IMR-90 (cell line): ENCODE data around the gene CACNB2. TPM values are rescaled to one million over a fixed set of nuclear protein-coding genes. Genes with fewer than 3 reads are reported as not detected.

Experiments used
- ATAC-seq: fragments of 200-7000 bp; cut with Tn5 transposase; 2 replicates; pipeline ENCODE4 v1.9.1; 2020; ENCODE audit warnings: low read depth, mild to moderate bottlenecking, moderate library complexity
- BruUV-seq: library from RNA; stranded (reverse); fragments of 400-500 nt; replicated peaks from 2 replicates; lab custom pipeline; 2021; lab: Mats Ljungman, UMichigan
- CTCF ChIA-PET: fragments of 300-600 bp; formaldehyde crosslinking; extraction: SDS; loops from one replicate; lab custom pipeline; 2021; ENCODE audit warnings: antibody characterized with exemption; lab: Yijun Ruan, JAX
- POLR2A ChIA-PET: fragments of 300-600 bp; sonication (Branson Sonifier 250); formaldehyde crosslinking; loops from one replicate; lab custom pipeline; 2022; ENCODE audit warnings: antibody characterized with exemption; ENCODE audit not compliant: unreplicated experiment; lab: Charles Lee
- DNase-seq: peaks from one replicate; pipeline ENCODE4 v3.0.0; 2013
- H2AFZ ChIP-seq: replicated peaks from 2 replicates; pipeline ENCODE3; 2013; ENCODE audit warnings: low read length, mild to moderate bottlenecking; ENCODE audit not compliant: poor library complexity
- H2AK5ac ChIP-seq: 2 replicates; pipeline ENCODE4 v1.6.1; 2013; ENCODE audit warnings: low read depth, low read length, inconsistent platforms
- H2AK9ac ChIP-seq: replicated peaks from 2 replicates; pipeline ENCODE3; 2013; ENCODE audit warnings: mild to moderate bottlenecking, low read depth, low read length, moderate library complexity; ENCODE audit not compliant: poor library complexity
- H2BK120ac ChIP-seq: 2 replicates; pipeline ENCODE4 v1.6.1; 2013; ENCODE audit warnings: low read depth, low read length, inconsistent platforms
- H2BK15ac ChIP-seq: 3 replicates; pipeline ENCODE4 v1.6.1; 2013; ENCODE audit warnings: low read depth, low read length, inconsistent platforms
- H2BK20ac ChIP-seq: 2 replicates; pipeline ENCODE4 v1.6.1; 2013; ENCODE audit warnings: low read depth, mild to moderate bottlenecking, inconsistent platforms, low read length, moderate library complexity
- H2BK5ac ChIP-seq: 2 replicates; pipeline ENCODE4 v1.6.1; 2013; ENCODE audit warnings: mild to moderate bottlenecking, low read depth, low read length, inconsistent platforms; ENCODE audit not compliant: poor library complexity, severe bottlenecking
- H3K14ac ChIP-seq: replicated peaks from 2 replicates; pipeline ENCODE4 v1.6.1; 2013; ENCODE audit warnings: low read depth, low read length, inconsistent platforms
- H3K18ac ChIP-seq: 2 replicates; pipeline ENCODE4 v1.6.1; 2013; ENCODE audit warnings: low read depth, low read length, control low read depth
- H3K23ac ChIP-seq: 2 replicates; pipeline ENCODE4 v1.6.1; 2013; ENCODE audit warnings: low read depth, low read length, inconsistent platforms
- H3K27ac ChIP-seq: 2 replicates; pipeline ENCODE4 v1.5.1; 2013; ENCODE audit warnings: mild to moderate bottlenecking, control low read depth, low read length; ENCODE audit not compliant: insufficient read depth
- H3K27me3 ChIP-seq: 2 replicates; pipeline ENCODE4 v1.6.1; 2013; ENCODE audit warnings: low read length; ENCODE audit not compliant: control insufficient read depth, insufficient read depth
- H3K36me3 ChIP-seq: 2 replicates; pipeline ENCODE4 v1.6.1; 2013; ENCODE audit warnings: low read length, mixed read lengths; ENCODE audit not compliant: control insufficient read depth, insufficient read depth
- H3K4ac ChIP-seq: 2 replicates; pipeline ENCODE4 v1.6.1; 2013; ENCODE audit warnings: low read depth, low read length, inconsistent platforms
- H3K4me1 ChIP-seq: 2 replicates; pipeline ENCODE4 v1.6.1; 2013; ENCODE audit warnings: low read length, mixed read lengths; ENCODE audit not compliant: control insufficient read depth, insufficient read depth
- H3K4me2 ChIP-seq: 2 replicates; pipeline ENCODE4 v1.6.1; 2013; ENCODE audit warnings: low read depth, mild to moderate bottlenecking, control low read depth, low read length, moderate library complexity
- H3K4me3 ChIP-seq: 2 replicates; pipeline ENCODE4 v1.5.1; 2013; ENCODE audit warnings: low read depth, mild to moderate bottlenecking, control low read depth, low read length, moderate library complexity; ENCODE audit not compliant: insufficient read depth
- H3K56ac ChIP-seq: 2 replicates; pipeline ENCODE4 v1.6.1; 2013; ENCODE audit warnings: low read length, inconsistent platforms; ENCODE audit not compliant: insufficient read depth; ENCODE audit errors: extremely low read depth
- H3K79me1 ChIP-seq, 2 experiments: 2 replicates each; pipeline ENCODE4 v1.6.1; 2013; ENCODE audit warnings: low read length in 2 of 2, inconsistent platforms in 1 of 2, low read depth in 1 of 2
- H3K9ac ChIP-seq: 2 replicates; pipeline ENCODE4 v1.6.1; 2013; ENCODE audit warnings: low read depth, low read length, control low read depth
- H3K9me1 ChIP-seq: 2 replicates; pipeline ENCODE4 v1.6.1; 2013; ENCODE audit warnings: low read length, inconsistent platforms; ENCODE audit not compliant: insufficient read depth
- H3K9me3 ChIP-seq: 2 replicates; pipeline ENCODE4 v1.6.1; 2013; ENCODE audit warnings: low read length; ENCODE audit not compliant: control insufficient read depth, insufficient read depth
- H4K20me1 ChIP-seq: 2 replicates; pipeline ENCODE4 v1.6.1; 2013; ENCODE audit warnings: low read length, inconsistent platforms; ENCODE audit not compliant: insufficient read depth
- H4K5ac ChIP-seq: 2 replicates; pipeline ENCODE4 v1.6.1; 2013; ENCODE audit warnings: mild to moderate bottlenecking, low read depth, low read length, control low read depth
- H4K8ac ChIP-seq, 2 experiments: 2 replicates each; pipeline ENCODE4 v1.6.1; 2013; ENCODE audit warnings: low read depth in 2 of 2, low read length in 2 of 2, control low read depth in 1 of 2, inconsistent platforms in 1 of 2
- H4K91ac ChIP-seq: 2 replicates; pipeline ENCODE4 v1.6.1; 2013; ENCODE audit warnings: low read depth, low read length, inconsistent platforms; ENCODE audit not compliant: insufficient read depth
- BHLHE40 ChIP-seq: fragments of 150-350 bp; IDR thresholded peaks from 2 replicates; pipeline ENCODE4 v1.6.1; 2016; ENCODE audit warnings: mild to moderate bottlenecking, low read depth, low read length
- CEBPB ChIP-seq: IDR thresholded peaks from 2 replicates; pipeline ENCODE4 v1.6.1; 2012; ENCODE audit warnings: low read depth, low read length, improper control_type of control experiment
- CHD1 ChIP-seq: IDR thresholded peaks from 2 replicates; pipeline ENCODE4 v1.6.1; 2012; ENCODE audit warnings: low read depth, low read length, improper control_type of control experiment
- FOS ChIP-seq: fragments of 150-350 bp; IDR thresholded peaks from 2 replicates; pipeline ENCODE4 v1.6.1; 2016; ENCODE audit warnings: low read depth, low read length
- MAFK ChIP-seq: IDR thresholded peaks from 2 replicates; pipeline ENCODE4 v1.6.1; 2012; ENCODE audit warnings: low read depth, low read length, improper control_type of control experiment
- MXI1 ChIP-seq: IDR thresholded peaks from 2 replicates; pipeline ENCODE4 v1.6.1; 2012; ENCODE audit warnings: low read depth, mild to moderate bottlenecking, low read length, moderate library complexity, borderline replicate concordance
- NFE2L2 ChIP-seq: fragments of 150-350 bp; IDR thresholded peaks from 2 replicates; pipeline ENCODE4 v1.6.1; 2016; ENCODE audit warnings: low read depth, mild to moderate bottlenecking, low read length
- POLR2A ChIP-seq: IDR thresholded peaks from 2 replicates; pipeline ENCODE4 v1.6.1; 2012; ENCODE audit warnings: mild to moderate bottlenecking, low read depth, low read length
- RAD21 ChIP-seq: IDR thresholded peaks from 2 replicates; pipeline ENCODE4 v1.6.1; 2012; ENCODE audit warnings: low read length, improper control_type of control experiment
- RCOR1 ChIP-seq: IDR thresholded peaks from 2 replicates; pipeline ENCODE4 v1.6.1; 2012; ENCODE audit warnings: mild to moderate bottlenecking, low read length, improper control_type of control experiment; ENCODE audit not compliant: insufficient replicate concordance
- RFX5 ChIP-seq: IDR thresholded peaks from 2 replicates; pipeline ENCODE4 v1.8.0; 2012; ENCODE audit warnings: low read depth, mild to moderate bottlenecking, low read length, moderate library complexity
- SMC3 ChIP-seq: fragments of 150-350 bp; IDR thresholded peaks from 2 replicates; pipeline ENCODE4 v1.6.1; 2016; ENCODE audit warnings: low read depth, mild to moderate bottlenecking, antibody characterized with exemption, low read length, moderate library complexity
- USF2 ChIP-seq: fragments of 150-350 bp; IDR thresholded peaks from 2 replicates; pipeline ENCODE4 v1.6.1; 2017; ENCODE audit warnings: mild to moderate bottlenecking, antibody characterized with exemption, low read length, low read depth
- WGBS, 2 experiments: methylation state at CpG; one replicate each; pipeline versions ENCODE4 v1.1.5 to v1.1.7; 2013; ENCODE audit warnings: missing lambda C conversion rate in 2 of 2; ENCODE audit not compliant: insufficient read length in 1 of 2; ENCODE audit errors: extremely low coverage in 2 of 2; 5-methylcytosine and 5-hydroxymethylcytosine counted together
- dilution Hi-C: fragments of 300-500 bp; cut with HindIII; formaldehyde crosslinking; loops from one replicate; pipeline ENCODE4 v1.14.3; 2018; ENCODE audit warnings: low sequenced_read_pairs; ENCODE audit not compliant: unreplicated experiment
- in situ Hi-C: fragments of 300-500 bp; cut with MboI; formaldehyde crosslinking; loops from 3 replicates; pipeline ENCODE4 v1.14.3; 2019; ENCODE audit warnings: low sequenced_read_pairs, inconsistent platforms, mixed read lengths
- intact Hi-C: fragments of 100-400 bp; cut with micrococcal nuclease; formaldehyde crosslinking; loops from 2 replicates; pipeline ENCODE4 v1.10.0; 2022
- polyA plus RNA-seq, 3 experiments: library from polyadenylated mRNA; depleted of rRNA; stranded (reverse); fragments of >200 nt; gene quantifications; 2 replicates each; pipeline ENCODE4 v1.2.3, GENCODE V29; 2012; ENCODE audit warnings: low replicate concordance in 1 of 3
- total RNA-seq: library from RNA; depleted of rRNA; stranded (reverse); fragments of >200 nt; gene quantifications from 2 replicates; pipeline ENCODE4 v1.2.3, GENCODE V29; 2012
- TF ChIP-seq, protein P1 (sequence below): conservative IDR thresholded peaks from 2 replicates; pipeline ENCODE4 v1.5.1; 2012; ENCODE audit warnings: mild to moderate bottlenecking, low read depth, low read length, improper control_type of control experiment
- TF ChIP-seq, protein P2 (sequence below): fragments of 150-350 bp; IDR thresholded peaks from 2 replicates; pipeline ENCODE4 v1.6.1; 2016; ENCODE audit warnings: low read depth, mild to moderate bottlenecking, low read length, moderate library complexity, borderline replicate concordance

The CACNB2 gene
- total and polyA plus RNA-seq, 2 of the 4 experiments (the other 2 are of a cell fraction) = 0.36 TPM

DNA sequence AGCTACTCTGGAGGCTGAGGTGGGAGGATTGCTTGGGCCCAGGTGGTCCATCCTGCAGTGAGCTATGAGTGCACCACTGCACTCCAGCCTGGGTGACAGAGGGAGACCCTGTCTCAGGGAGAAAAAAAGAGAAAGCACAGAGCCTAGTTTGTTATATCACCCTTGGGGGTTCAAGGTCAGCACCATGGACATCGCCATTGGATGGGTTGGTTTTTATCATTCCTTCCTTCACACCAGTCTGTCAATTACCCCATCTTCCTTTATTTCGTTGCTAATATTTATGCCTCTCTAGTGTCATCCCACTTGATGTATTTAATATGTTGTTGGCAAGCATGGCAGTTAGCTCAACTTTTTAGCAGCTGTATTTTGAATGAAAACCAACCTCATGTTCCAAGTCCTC lies 328.9 kb downstream of the CACNB2 start:
- dilution Hi-C loops (no loop called here), in situ Hi-C loops (no loop called here), intact Hi-C loops (loop anchor here (5.0 kb wide), 1 partner anchor 37 kb away; no protein-coding TSS in a partner anchor)
- Histone ChIP-seq H2BK120ac (no peak overlapping the region), H3K4ac (no peak overlapping the region), H2AFZ (no peak overlapping the region), H3K27me3 (no peaks in the 10 kb centered on the region), H2AK9ac (no peak overlapping the region), H3K9me3 (no peaks in the 10 kb centered on the region), H3K4me3 (no peak overlapping the region), H3K27ac (no peak overlapping the region), H2BK5ac (no peak overlapping the region), H4K91ac (no peak overlapping the region), H3K14ac (no peak overlapping the region), H4K5ac (no peak overlapping the region), H3K79me1 (no peaks in the 10 kb centered on the region), H4K20me1 (no peaks in the 10 kb centered on the region), H3K4me2 (no peak overlapping the region), H3K56ac (no peak overlapping the region), H2BK20ac (no peak overlapping the region), H4K8ac (no peak overlapping the region), H3K23ac (no peak overlapping the region), H3K36me3 (no peaks in the 10 kb centered on the region), H3K9me1 (no peaks in the 10 kb centered on the region), H3K18ac (no peak overlapping the region), H3K4me1 (peaks cover 5% of the 10 kb centered on the region; the same call in 1 of the 2 replicates), H2AK5ac (no peak overlapping the region), H3K9ac (no peak overlapping the region), H2BK15ac (no peak overlapping the region)
- ATAC-seq (no peak), DNase-seq (no peak)
- BruUV-seq = no TSS peak
- POLR2A ChIA-PET = no interaction called here
- no CpG with 5 or more reads among the region's 2 CpGs for WGBS, 2 experiments
- CTCF ChIA-PET = no interaction called here
- TF ChIP-seq BHLHE40 (no peak), FOS (no peak), CEBPB (no peak), NFE2L2 (no peak), RAD21 (no peak), RFX5 (no peak), POLR2A (no peak), SMC3 (no peak), MAFK (no peak), MXI1 (no peak), CHD1 (no peak), RCOR1 (no peak), USF2 (no peak)
- TF ChIP-seq, protein P1, sequence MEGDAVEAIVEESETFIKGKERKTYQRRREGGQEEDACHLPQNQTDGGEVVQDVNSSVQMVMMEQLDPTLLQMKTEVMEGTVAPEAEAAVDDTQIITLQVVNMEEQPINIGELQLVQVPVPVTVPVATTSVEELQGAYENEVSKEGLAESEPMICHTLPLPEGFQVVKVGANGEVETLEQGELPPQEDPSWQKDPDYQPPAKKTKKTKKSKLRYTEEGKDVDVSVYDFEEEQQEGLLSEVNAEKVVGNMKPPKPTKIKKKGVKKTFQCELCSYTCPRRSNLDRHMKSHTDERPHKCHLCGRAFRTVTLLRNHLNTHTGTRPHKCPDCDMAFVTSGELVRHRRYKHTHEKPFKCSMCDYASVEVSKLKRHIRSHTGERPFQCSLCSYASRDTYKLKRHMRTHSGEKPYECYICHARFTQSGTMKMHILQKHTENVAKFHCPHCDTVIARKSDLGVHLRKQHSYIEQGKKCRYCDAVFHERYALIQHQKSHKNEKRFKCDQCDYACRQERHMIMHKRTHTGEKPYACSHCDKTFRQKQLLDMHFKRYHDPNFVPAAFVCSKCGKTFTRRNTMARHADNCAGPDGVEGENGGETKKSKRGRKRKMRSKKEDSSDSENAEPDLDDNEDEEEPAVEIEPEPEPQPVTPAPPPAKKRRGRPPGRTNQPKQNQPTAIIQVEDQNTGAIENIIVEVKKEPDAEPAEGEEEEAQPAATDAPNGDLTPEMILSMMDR = no peak
- TF ChIP-seq, protein P2, sequence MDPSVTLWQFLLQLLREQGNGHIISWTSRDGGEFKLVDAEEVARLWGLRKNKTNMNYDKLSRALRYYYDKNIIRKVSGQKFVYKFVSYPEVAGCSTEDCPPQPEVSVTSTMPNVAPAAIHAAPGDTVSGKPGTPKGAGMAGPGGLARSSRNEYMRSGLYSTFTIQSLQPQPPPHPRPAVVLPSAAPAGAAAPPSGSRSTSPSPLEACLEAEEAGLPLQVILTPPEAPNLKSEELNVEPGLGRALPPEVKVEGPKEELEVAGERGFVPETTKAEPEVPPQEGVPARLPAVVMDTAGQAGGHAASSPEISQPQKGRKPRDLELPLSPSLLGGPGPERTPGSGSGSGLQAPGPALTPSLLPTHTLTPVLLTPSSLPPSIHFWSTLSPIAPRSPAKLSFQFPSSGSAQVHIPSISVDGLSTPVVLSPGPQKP = no peak
